GM12891 (cell line): ENCODE data around the gene PRKCA.
"Not testable (repeated sequence)": the region's sequence is repeated elsewhere in the genome, so short reads cannot be mapped to it uniquely, and the experiment has no call there.

Experiments used
- DNase-seq: peaks from one replicate; pipeline ENCODE4 v3.0.0; 2011; ENCODE audit warnings: low spot score; ENCODE audit not compliant: insufficient read length
- FAIRE-seq: peaks from 2 replicates; lab custom pipeline; 2011; peaks lifted over from hg19 to GRCh38; lab: Jason Lieb, UNC
- PAX5 ChIP-seq: IDR thresholded peaks from 2 replicates; pipeline ENCODE4 v1.6.1; 2011; ENCODE audit warnings: low read length, moderate library complexity, mild to moderate bottlenecking; ENCODE audit not compliant: insufficient read depth, severe bottlenecking
- POLR2A ChIP-seq: IDR thresholded peaks from 2 replicates; pipeline ENCODE4 v1.6.1; 2011; ENCODE audit warnings: low read depth, low read length, control low read depth
- POLR2AphosphoS5 ChIP-seq: IDR thresholded peaks from 2 replicates; pipeline ENCODE4 v1.6.1; 2011; ENCODE audit warnings: low read depth, low read length, control low read depth
- POU2F2 ChIP-seq: IDR thresholded peaks from 2 replicates; pipeline ENCODE4 v1.6.1; 2011; ENCODE audit warnings: low read depth, mild to moderate bottlenecking, control low read depth, low read length, moderate library complexity
- SPI1 ChIP-seq: IDR thresholded peaks from 2 replicates; pipeline ENCODE4 v1.6.1; 2011; ENCODE audit warnings: low read depth, low read length, control low read depth
- TAF1 ChIP-seq: IDR thresholded peaks from 2 replicates; pipeline ENCODE4 v1.6.1; 2011; ENCODE audit warnings: low read depth, low read length, control low read depth

The PRKCA gene

GRCh38 chr17:66341462-66341861 is 39.0 kb downstream of the PRKCA start:
- no peak for DNase-seq
- no peak for FAIRE-seq
- TF ChIP-seq POLR2AphosphoS5 (no peak), TAF1 (no peak), POU2F2 (no peak), PAX5 (no peak), POLR2A (no peak), SPI1 (no peak)

GRCh38 chr17:66342263-66342662 is 39.9 kb downstream of the PRKCA start:
- not testable (repeated sequence) for DNase-seq, FAIRE-seq

- FAIRE-seq (no peak), DNase-seq (no peak)
- TF ChIP-seq POLR2AphosphoS5, result no peak
- no peak for TF ChIP-seq PAX5
- no peak for TF ChIP-seq TAF1
- TF ChIP-seq POU2F2, result no peak
- TF ChIP-seq SPI1, result no peak
- TF ChIP-seq POLR2A, result no peak
These were observed 41.2 kb downstream of the PRKCA start for GRCh38 chr17:66343531-66344078.

- FAIRE-seq (no peak), DNase-seq (no peak)
- TF ChIP-seq TAF1 (no peak), POLR2AphosphoS5 (no peak), POU2F2 (no peak), POLR2A (no peak), PAX5 (no peak), SPI1 (no peak)
These were observed 42.1 kb downstream of the PRKCA start for GRCh38 chr17:66344473-66344872.

GRCh38 chr17:66345264-66345663 is 42.9 kb downstream of the PRKCA start:
- TF ChIP-seq SPI1, result no peak
- TF ChIP-seq POU2F2, result no peak
- TF ChIP-seq TAF1, result no peak
- no peak for TF ChIP-seq PAX5
- TF ChIP-seq POLR2A, result no peak
- FAIRE-seq (no peak), DNase-seq (no peak)

DNA sequence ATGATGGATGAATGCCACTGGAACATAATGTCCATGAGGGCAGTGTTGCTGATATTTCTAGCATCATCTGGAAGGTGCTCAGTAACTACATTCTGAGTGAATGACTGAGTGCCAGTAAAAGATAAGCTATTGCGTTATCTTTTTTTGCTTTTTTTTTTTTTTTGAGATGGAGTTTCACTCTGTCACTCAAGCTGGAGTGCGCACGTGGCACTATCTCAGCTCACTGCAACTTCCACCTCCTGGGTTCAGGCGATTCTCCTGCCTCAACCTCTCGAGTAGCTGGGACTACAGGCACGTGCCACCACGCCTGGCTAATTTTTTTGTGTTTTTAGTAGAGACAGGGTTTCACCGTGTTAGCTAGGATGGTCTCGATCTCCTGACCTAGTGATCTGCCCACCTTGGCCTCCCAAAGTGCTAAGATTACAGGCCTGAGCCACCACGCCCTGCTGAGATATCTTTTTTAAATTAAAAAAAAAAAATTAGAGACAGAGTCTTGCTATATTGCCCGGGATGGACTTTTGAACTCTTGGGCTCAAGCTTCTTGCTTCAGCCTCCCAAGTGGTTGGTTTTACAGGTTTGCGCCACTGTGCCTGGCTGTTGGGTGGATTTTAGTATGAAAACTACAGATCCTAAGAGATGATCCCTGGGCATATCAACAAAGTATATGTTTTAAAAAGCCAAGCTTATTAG is 43.7 kb downstream of the PRKCA start:
- not testable (repeated sequence) for DNase-seq, FAIRE-seq

GRCh38 chr17:66347661-66348514 is 45.5 kb downstream of the PRKCA start:
- DNase-seq, result no peak
- TF ChIP-seq SPI1 (no peak), POLR2A (no peak), POU2F2 (no peak), TAF1 (no peak), PAX5 (no peak), POLR2AphosphoS5 (no peak)
- FAIRE-seq, result no peak

DNA sequence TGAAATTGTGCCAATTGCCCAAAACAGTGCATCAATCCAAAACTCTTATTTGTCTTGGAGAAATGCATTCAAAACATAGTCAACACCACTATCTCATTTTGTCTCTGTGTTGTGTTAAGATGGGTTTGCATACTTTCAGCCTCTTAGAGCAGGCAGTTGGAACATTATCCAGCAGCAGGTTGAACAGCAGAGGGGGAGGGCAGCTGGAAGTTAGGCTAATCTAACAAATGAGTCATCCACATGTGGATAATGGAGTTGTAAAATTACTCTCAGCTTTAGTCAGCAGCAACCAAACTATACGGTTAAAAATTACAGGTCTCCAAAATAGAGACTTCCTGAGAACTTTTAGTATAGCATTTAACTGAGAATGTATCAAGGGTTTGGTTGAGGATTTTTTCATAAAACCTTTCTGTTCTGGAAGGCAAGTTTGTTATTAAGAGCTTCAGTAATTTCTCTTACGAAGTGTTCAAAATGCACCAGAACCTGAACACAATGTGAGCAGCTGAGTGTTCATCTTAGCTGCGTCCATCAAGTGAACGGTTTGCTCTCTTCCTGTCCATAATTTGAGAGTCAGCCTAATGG is 46.3 kb downstream of the PRKCA start:
- no peak for DNase-seq
- FAIRE-seq, result no peak
- TF ChIP-seq POLR2A (no peak), TAF1 (no peak), SPI1 (no peak), POU2F2 (no peak), POLR2AphosphoS5 (no peak), PAX5 (no peak)

- TF ChIP-seq PAX5, result no peak
- TF ChIP-seq SPI1, result no peak
- no peak for TF ChIP-seq POLR2A
- no peak for TF ChIP-seq POU2F2
- TF ChIP-seq POLR2AphosphoS5, result no peak
- no peak for TF ChIP-seq TAF1
- DNase-seq (no peak), FAIRE-seq (no peak)
These were observed 47.3 kb downstream of the PRKCA start for GRCh38 chr17:66349521-66350254.

DNA sequence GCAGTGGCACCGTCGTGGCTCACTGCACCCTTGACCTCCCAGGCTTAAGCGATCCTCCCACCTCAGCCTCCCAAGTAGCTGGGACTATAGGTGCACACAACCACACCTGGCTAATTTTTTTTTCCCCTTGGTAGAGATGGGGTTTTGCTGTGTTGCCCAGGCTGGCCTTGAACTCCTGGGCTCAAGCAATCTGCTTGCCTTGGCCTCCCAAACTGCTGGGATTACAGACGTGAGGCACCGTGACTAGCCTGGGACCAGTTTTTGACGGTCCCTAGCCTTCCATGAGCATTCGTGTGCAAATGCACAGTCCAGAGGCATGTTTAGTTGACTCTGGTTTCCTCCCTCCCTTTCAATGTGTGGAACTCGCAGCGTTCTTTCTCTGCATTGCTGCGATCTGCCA is 48.2 kb downstream of the PRKCA start:
- DNase-seq, FAIRE-seq: not testable (repeated sequence)
